Measurements from ENCODE around the gene PRR12. TPM values are rescaled to one million over a fixed set of nuclear protein-coding genes. Genes with fewer than 3 reads are reported as not detected.

PRR12 gene
- total and polyA plus RNA-seq, 12 donors, result 5.2 to 19.2 (median 16.2) TPM

- Histone ChIP-seq H3K9me3 (no peaks in the 10 kb centered on the region), H3K27ac (peak overlapping the region in 1 of 10 donors; percentile 92), H3K27me3 (no peaks in the 10 kb centered on the region), H3K36me3 (peaks cover 0 to 53% (median 19%) of the 10 kb centered on the region in 9 donors), H3K4me3 (peak overlapping the region in 1 of 10 donors; percentile 85), H3K4me1 (peaks cover 10 to 31% (median 19%) of the 10 kb centered on the region in 9 donors)
- no peak for TF ChIP-seq CTCF (IDR thresholded peaks at IDR 0.05)
- intact Hi-C loops (cut with DNase I), result no loop called here
- DNase-seq (no peak), ATAC-seq (no peak)
- 89 to 93% methylated on average over 12 of the region's 12 CpGs for WGBS, 2 donors
These were observed 72.2 kb downstream of the PRR12 start for GRCh38 chr19:49663224-49663623.

GRCh38 chr19:49664171-49665035, 73.4 kb downstream of the PRR12 start:
- Histone ChIP-seq H3K36me3 (peaks cover 0 to 49% (median 8%) of the 10 kb centered on the region in 9 donors), H3K4me1 (peaks cover 10 to 31% (median 19%) of the 10 kb centered on the region in 9 donors), H3K27me3 (no peaks in the 10 kb centered on the region), H3K4me3 (peak overlapping the region; percentile 50 to 94 (median 78)), H3K9me3 (no peaks in the 10 kb centered on the region), H3K27ac (peak overlapping the region; percentile 11 to 92 (median 89))
- 1% methylated on average over 53 of the region's 53 CpGs for WGBS, 2 donors
- peak in 4 of 9 donors; percentile 19 to 37 (median 34) for TF ChIP-seq CTCF (IDR thresholded peaks at IDR 0.05)
- intact Hi-C loops (cut with DNase I), result loop anchor here in 4 of 10 donors (1.0 to 5.0 kb wide), 3 partner anchors 72 to 82 kb away; partner anchors contain the start of genes PRR12 (in 2 of the 4), NOSIP (in 1 of the 4) and PRRG2 (in 1 of the 4)
- DNase-seq, result peak; percentile 88 to 91
- ATAC-seq, result peak; percentile 78 to 88 (median 84)

GRCh38 chr19:49665036-49665350, 74.0 kb downstream of the PRR12 start:
- Histone ChIP-seq H3K36me3 (peaks cover 0 to 46% (median 8%) of the 10 kb centered on the region in 9 donors), H3K9me3 (no peaks in the 10 kb centered on the region), H3K4me1 (peaks cover 10 to 31% (median 19%) of the 10 kb centered on the region in 9 donors), H3K27me3 (no peaks in the 10 kb centered on the region), H3K4me3 (peak overlapping the region; percentile 50 to 94 (median 78)), H3K27ac (peak overlapping the region; percentile 55 to 92 (median 89))
- DNase-seq (no peak), ATAC-seq (peak in 6 of 8 donors; percentile 0 to 3 (median 0))
- intact Hi-C loops (cut with DNase I), result loop anchor here in 4 of 10 donors (1.0 to 5.0 kb wide), 3 partner anchors 73 to 83 kb away; partner anchors contain the start of genes PRR12 (in 2 of the 4), NOSIP (in 1 of the 4) and PRRG2 (in 1 of the 4)
- WGBS, 2 donors, result 0 to 1% methylated on average over 7 of the region's 7 CpGs
- no peak for TF ChIP-seq CTCF (IDR thresholded peaks at IDR 0.05)

DNA sequence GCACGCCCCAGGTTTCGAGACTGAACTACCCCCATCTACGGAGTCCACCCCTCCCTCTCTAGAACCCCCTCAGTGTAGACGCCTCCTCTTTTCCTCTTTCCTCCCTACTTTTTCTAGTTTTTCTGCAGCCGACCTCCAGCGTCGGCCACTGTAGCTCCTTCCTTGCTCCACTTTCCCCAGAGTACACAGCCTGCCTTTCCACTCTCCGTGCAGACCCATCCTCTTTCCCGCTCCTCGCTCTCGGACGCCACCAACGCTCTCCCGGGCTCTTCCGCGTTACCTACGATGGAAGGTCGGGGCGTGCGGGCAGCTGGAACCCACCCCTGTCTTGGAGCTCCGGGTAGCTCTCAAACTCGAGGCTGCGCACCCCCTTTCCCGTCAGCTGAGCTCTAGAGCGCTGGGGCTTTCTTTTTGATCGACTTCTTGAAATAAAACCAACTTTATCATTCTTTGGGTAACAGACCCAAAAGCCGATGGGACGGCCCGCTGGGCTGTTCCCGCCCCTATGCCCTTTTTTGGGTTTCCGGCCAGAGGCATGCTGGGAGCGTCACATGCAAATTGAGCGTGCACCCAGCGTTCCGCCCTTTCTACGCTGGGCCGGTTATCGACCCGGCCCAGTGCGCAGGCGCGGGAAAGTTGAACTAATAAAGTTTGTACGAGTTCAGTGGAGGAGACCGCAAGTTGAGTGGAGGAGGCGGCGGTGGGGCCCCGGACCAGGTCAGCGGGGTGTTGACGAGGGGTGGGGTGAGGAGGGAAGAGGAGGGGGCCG, 74.6 kb downstream of the PRR12 start, which contains the start of the genes BCL2L12 and IRF3:
Gene BCL2L12 (plus strand): TSS at position 583 of the 769 bp plus-strand sequence. CDS start 760 bp downstream, outside the sequence.
Gene IRF3 (minus strand): TSS at position 507 of the 769 bp plus-strand sequence. CDS start 1,019 bp downstream, outside the sequence.
- intact Hi-C loops (cut with DNase I), result loop anchor here in 4 of 10 donors (1.0 to 5.0 kb wide), 3 partner anchors 73 to 83 kb away; partner anchors contain the start of genes PRR12 (in 2 of the 4), NOSIP (in 1 of the 4) and PRRG2 (in 1 of the 4)
- no peak for TF ChIP-seq CTCF (IDR thresholded peaks at IDR 0.05)
- no peaks in the 10 kb centered on the region for H3K9me3 ChIP-seq
- H3K36me3 ChIP-seq, result peaks cover 0 to 46% (median 8%) of the 10 kb centered on the region in 9 donors
- H3K27me3 ChIP-seq, result no peaks in the 10 kb centered on the region
- ATAC-seq (peak; percentile 88 to 97 (median 94)), DNase-seq (peak; percentile 97 to 98)
- peaks cover 10 to 31% (median 19%) of the 10 kb centered on the region in 9 donors for H3K4me1 ChIP-seq
- peak within 1 kb of the TSS; percentile 55 to 92 (median 89) for H3K27ac ChIP-seq
- peak within 1 kb of the TSS; percentile 50 to 94 (median 78) for H3K4me3 ChIP-seq
- WGBS, 2 donors, result 0% methylated on average over 50 of the region's 50 CpGs

Data from heart right ventricle (tissue), 16 donors.